ENCODE measurements around the gene PTGDR2. TPM values are rescaled to one million over a fixed set of nuclear protein-coding genes. Genes with fewer than 3 reads are reported as not detected.

The PTGDR2 gene
- total and polyA plus RNA-seq, 9 of the 15 experiments (the other 6 are each of a cell fraction or from before 2014, with no cell fraction given): 0.51 to 2.6 (median 1.6) TPM

DNA sequence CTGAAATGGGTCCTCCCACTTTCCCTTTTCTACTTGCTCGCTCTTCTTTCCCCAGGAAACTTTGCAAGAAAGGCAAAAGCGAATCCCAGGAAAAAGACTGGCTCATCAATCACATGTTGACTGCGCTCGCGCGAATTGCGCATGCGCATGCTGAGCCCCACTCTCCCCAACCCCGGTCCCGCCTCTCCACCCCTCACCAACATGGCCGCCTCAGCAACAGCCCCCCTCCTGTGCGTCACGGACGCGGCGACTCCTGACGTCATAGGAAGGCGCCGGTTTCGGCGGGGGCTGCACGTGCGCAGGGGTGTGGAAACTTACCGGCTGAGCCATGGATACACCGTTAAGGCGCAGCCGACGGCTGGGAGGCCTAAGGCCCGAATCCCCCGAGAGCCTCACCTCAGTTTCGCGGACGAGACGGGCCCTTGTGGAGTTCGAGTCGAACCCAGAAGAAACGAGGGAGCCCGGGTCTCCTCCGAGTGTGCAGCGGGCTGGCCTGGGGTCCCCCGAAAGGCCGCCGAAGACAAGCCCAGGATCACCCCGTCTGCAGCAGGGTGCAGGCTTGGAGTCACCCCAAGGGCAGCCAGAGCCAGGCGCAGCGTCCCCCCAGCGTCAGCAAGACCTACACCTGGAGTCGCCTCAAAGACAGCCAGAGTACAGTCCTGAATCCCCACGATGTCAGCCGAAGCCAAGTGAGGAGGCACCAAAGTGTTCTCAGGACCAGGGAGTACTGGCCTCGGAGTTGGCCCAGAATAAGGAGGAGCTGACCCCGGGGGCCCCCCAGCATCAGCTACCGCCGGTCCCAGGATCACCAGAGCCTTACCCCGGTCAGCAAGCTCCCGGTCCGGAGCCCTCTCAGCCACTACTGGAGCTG, 13.7 kb downstream of the PTGDR2 start, which contains the start of gene CCDC86 (continued):
- TF ChIP-seq ATF4 (CRISPR knock-in tag; IDR thresholded peaks at IDR 0.05) (0 out of 2 replicates have a peak, but pooled peaks have one; percentile 54), ZNF311 (CRISPR knock-in tag; IDR thresholded peaks at IDR 0.05) (no peak), ZNF24 (IDR thresholded peaks at IDR 0.05) (no peak), C11orf30 (IDR thresholded peaks at IDR 0.05; ENCODE audit: low read depth) (peak; percentile 92), CHD2 (IDR thresholded peaks at IDR 0.05; ENCODE audit: low read depth, low read length) (0 out of 2 replicates have a peak, but pooled peaks have one; percentile 32), EGR1 (conservative IDR thresholded peaks at IDR 0.05) (peak; percentile 67), UBTF (IDR thresholded peaks at IDR 0.05; ENCODE audit: borderline replicate concordance in 1 of 2, low read depth in 2 of 2, low read length in 2 of 2) (0 out of 4 replicates have a peak, but pooled peaks of 1 of the 2 experiments have one; percentile 49), BACH1 (tag; IDR thresholded peaks at IDR 0.05) (no peak), MYNN (IDR thresholded peaks at IDR 0.05) (0 out of 2 replicates have a peak, but pooled peaks have one; percentile 19), MYNN (CRISPR knock-in tag; IDR thresholded peaks at IDR 0.05) (no peak), ERF (CRISPR knock-in tag; IDR thresholded peaks at IDR 0.05) (no peak), ZNF263 (CRISPR knock-in tag; IDR thresholded peaks at IDR 0.05; ENCODE audit: borderline replicate concordance) (peak; percentile 31; the same call in 1 of the 2 replicates), HDAC1 (IDR thresholded peaks at IDR 0.05) (peak; percentile 97 to 100; a peak in 3 of 4 replicates), ZBTB12 (CRISPR knock-in tag; IDR thresholded peaks at IDR 0.05) (peak; percentile 100), SOX6 (IDR thresholded peaks at IDR 0.05) (0 out of 2 replicates have a peak, but pooled peaks have one; percentile 56), SIX5 (IDR thresholded peaks at IDR 0.05; ENCODE audit: borderline replicate concordance in 1 of 2, insufficient read depth in 1 of 2, low read depth in 1 of 2, low read length in 2 of 2) (peak; percentile 64 to 82)
- TF ChIP-seq, protein P1, sequence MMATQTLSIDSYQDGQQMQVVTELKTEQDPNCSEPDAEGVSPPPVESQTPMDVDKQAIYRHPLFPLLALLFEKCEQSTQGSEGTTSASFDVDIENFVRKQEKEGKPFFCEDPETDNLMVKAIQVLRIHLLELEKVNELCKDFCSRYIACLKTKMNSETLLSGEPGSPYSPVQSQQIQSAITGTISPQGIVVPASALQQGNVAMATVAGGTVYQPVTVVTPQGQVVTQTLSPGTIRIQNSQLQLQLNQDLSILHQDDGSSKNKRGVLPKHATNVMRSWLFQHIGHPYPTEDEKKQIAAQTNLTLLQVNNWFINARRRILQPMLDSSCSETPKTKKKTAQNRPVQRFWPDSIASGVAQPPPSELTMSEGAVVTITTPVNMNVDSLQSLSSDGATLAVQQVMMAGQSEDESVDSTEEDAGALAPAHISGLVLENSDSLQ (IDR thresholded peaks at IDR 0.05): peak; percentile 95

Data from K562 (cell line).